GM23338 (cell line): Measurements from ENCODE around the gene APOA1. TPM values are rescaled to one million over a fixed set of nuclear protein-coding genes. Genes with fewer than 3 reads are reported as not detected.

ENCODE experiments used
- ATAC-seq: fragments of 200-7000 bp; cut with Tn5 transposase; 3 replicates; pipeline ENCODE4 v1.9.1; 2020
- DNase-seq: peaks from one replicate; pipeline ENCODE4 v3.0.0-alpha.2; 2015; ENCODE audit warnings: low spot score
- H2AFZ ChIP-seq: fragments of 200-600 bp; sonication (generic); 2 replicates; pipeline ENCODE4 v1.8.0; 2016; ENCODE audit warnings: antibody characterized with exemption, mild to moderate bottlenecking, moderate library complexity
- H3F3A ChIP-seq: fragments of 200-600 bp; sonication (generic); replicated peaks from 2 replicates; pipeline ENCODE4 v1.8.0; 2017; ENCODE audit warnings: antibody characterized with exemption, mixed run types, low read depth
- H3K27ac ChIP-seq: fragments of 200-600 bp; sonication (generic); 2 replicates; pipeline ENCODE4 v1.6.1; 2016; ENCODE audit warnings: low read depth
- H3K27me3 ChIP-seq: fragments of 200-600 bp; sonication (generic); 2 replicates; pipeline ENCODE4 v1.8.0; 2016; ENCODE audit warnings: mild to moderate bottlenecking, mixed run types, moderate library complexity; ENCODE audit not compliant: insufficient read depth
- H3K36me3 ChIP-seq: fragments of 200-600 bp; sonication (generic); 2 replicates; pipeline ENCODE4 v1.8.0; 2016; ENCODE audit warnings: mild to moderate bottlenecking; ENCODE audit not compliant: insufficient read depth
- H3K4me1 ChIP-seq: fragments of 200-600 bp; sonication (generic); 2 replicates; pipeline ENCODE4 v1.8.0; 2016; ENCODE audit warnings: mild to moderate bottlenecking, moderate library complexity; ENCODE audit not compliant: insufficient read depth
- H3K4me2 ChIP-seq: fragments of 200-600 bp; sonication (generic); 2 replicates; pipeline ENCODE4 v1.7.1; 2017; ENCODE audit warnings: mixed run types
- H3K4me3 ChIP-seq: fragments of 200-600 bp; sonication (generic); 2 replicates; pipeline ENCODE4 v1.6.1; 2016; ENCODE audit warnings: mixed run types
- H3K79me2 ChIP-seq: fragments of 200-600 bp; sonication (generic); replicated peaks from 2 replicates; pipeline ENCODE4 v1.8.0; 2017; ENCODE audit warnings: mild to moderate bottlenecking; ENCODE audit not compliant: insufficient read depth
- H3K9me2 ChIP-seq: fragments of 200-600 bp; sonication (generic); 2 replicates; pipeline ENCODE4 v1.8.0; 2017; ENCODE audit not compliant: insufficient read depth
- H4K20me1 ChIP-seq: fragments of 200-600 bp; sonication (generic); replicated peaks from 2 replicates; pipeline ENCODE4 v1.8.0; 2017; ENCODE audit warnings: mild to moderate bottlenecking; ENCODE audit not compliant: insufficient read depth
- H3K27ac Mint-ChIP-seq: 2 replicates; pipeline ENCODE4 v1.8.0; 2020; ENCODE audit warnings: inconsistent platforms, mild to moderate bottlenecking, moderate library complexity, mixed read lengths
- H3K27me3 Mint-ChIP-seq: 3 replicates; pipeline ENCODE4 v1.8.0; 2022; ENCODE audit warnings: low read depth, mild to moderate bottlenecking, moderate library complexity, mixed read lengths, inconsistent platforms; ENCODE audit not compliant: insufficient read depth, poor library complexity
- H3K36me3 Mint-ChIP-seq: 3 replicates; pipeline ENCODE4 v1.8.0; 2021; ENCODE audit warnings: low read depth, mild to moderate bottlenecking, inconsistent platforms, moderate library complexity, mixed read lengths
- H3K4me1 Mint-ChIP-seq: 3 replicates; pipeline ENCODE4 v1.8.0; 2020; ENCODE audit warnings: mild to moderate bottlenecking, inconsistent platforms, mixed read lengths
- H3K4me3 Mint-ChIP-seq: 3 replicates; pipeline ENCODE4 v1.8.0; 2021; ENCODE audit warnings: moderate library complexity, mild to moderate bottlenecking, inconsistent platforms, mixed read lengths
- H3K9me3 Mint-ChIP-seq: 3 replicates; pipeline ENCODE4 v1.8.0; 2020; ENCODE audit warnings: moderate library complexity, mild to moderate bottlenecking, inconsistent platforms, mixed read lengths
- CREB1 ChIP-seq: fragments of 250-450 bp; sonication (Bioruptor Pico); IDR thresholded peaks from 2 replicates; pipeline ENCODE4 v1.5.0; 2020; ENCODE audit warnings: low read depth, mild to moderate bottlenecking, moderate library complexity
- ETS1 ChIP-seq: IDR thresholded peaks from 2 replicates; pipeline ENCODE4 v1.6.1; 2016; ENCODE audit warnings: antibody characterized with exemption
- EZH2 ChIP-seq: fragments of 200-600 bp; sonication (generic); IDR thresholded peaks from one replicate; pipeline ENCODE4 v1.8.0; 2017; ENCODE audit warnings: antibody characterized with exemption, mild to moderate bottlenecking, low read depth; ENCODE audit not compliant: unreplicated experiment
- EZH2phosphoT487 ChIP-seq: fragments of 200-600 bp; sonication (generic); IDR thresholded peaks from one replicate; pipeline ENCODE4 v1.8.1; 2018; ENCODE audit warnings: antibody characterized with exemption; ENCODE audit not compliant: unreplicated experiment
- NANOG ChIP-seq: IDR thresholded peaks from 2 replicates; pipeline ENCODE4 v1.6.1; 2016; ENCODE audit warnings: antibody characterized with exemption, borderline replicate concordance
- POLR2AphosphoS5 ChIP-seq: IDR thresholded peaks from 2 replicates; pipeline ENCODE4 v1.6.1; 2016; ENCODE audit warnings: antibody characterized with exemption, low read depth
- STAT1 ChIP-seq: IDR thresholded peaks from one replicate; pipeline ENCODE4 v1.6.1; 2016; ENCODE audit warnings: antibody characterized with exemption; ENCODE audit not compliant: unreplicated experiment
- ZNF114 ChIP-seq: fragments of 250-450 bp; sonication (Bioruptor Pico); IDR thresholded peaks from 2 replicates; pipeline ENCODE4 v1.5.0; 2020; ENCODE audit warnings: mild to moderate bottlenecking, moderate library complexity
- ZNF331 ChIP-seq: fragments of 250-450 bp; sonication (Bioruptor Pico); IDR thresholded peaks from 2 replicates; pipeline ENCODE4 v1.5.0; 2020; ENCODE audit warnings: low read depth, mild to moderate bottlenecking, moderate library complexity
- polyA plus RNA-seq: library from polyadenylated mRNA; unstranded; fragments of >200 nt; fragmentation: Nextera tagmentation; extraction: Ambion mirVana; gene quantifications from 2 replicates; pipeline ENCODE4 v1.2.1, GENCODE V29; 2016
- total RNA-seq: library from RNA; depleted of rRNA; stranded (reverse); fragments of >200 nt; shearing (Covaris generic); gene quantifications from 2 replicates; pipeline ENCODE4 v1.2.3, GENCODE V29; 2014
- TF ChIP-seq, protein P1 (sequence below): fragments of 250-450 bp; sonication (Bioruptor Pico); IDR thresholded peaks from 2 replicates; pipeline ENCODE4 v1.5.0; 2020; ENCODE audit warnings: mild to moderate bottlenecking, moderate library complexity
- TF ChIP-seq, protein P2 (sequence below): IDR thresholded peaks from one replicate; pipeline ENCODE4 v1.6.1; 2018; ENCODE audit warnings: antibody characterized with exemption; ENCODE audit not compliant: unreplicated experiment

Gene APOA1
- total and polyA plus RNA-seq, 2 experiments from 2014 or later, result 0.60 TPM; not detected in 1

- H3K9me2 ChIP-seq, result no peaks in the 10 kb centered on the region
- no peaks in the 10 kb centered on the region for H3K27me3 ChIP-seq
- no peak for TF ChIP-seq ETS1
- no peak for TF ChIP-seq EZH2phosphoT487
- TF ChIP-seq, protein P1, sequence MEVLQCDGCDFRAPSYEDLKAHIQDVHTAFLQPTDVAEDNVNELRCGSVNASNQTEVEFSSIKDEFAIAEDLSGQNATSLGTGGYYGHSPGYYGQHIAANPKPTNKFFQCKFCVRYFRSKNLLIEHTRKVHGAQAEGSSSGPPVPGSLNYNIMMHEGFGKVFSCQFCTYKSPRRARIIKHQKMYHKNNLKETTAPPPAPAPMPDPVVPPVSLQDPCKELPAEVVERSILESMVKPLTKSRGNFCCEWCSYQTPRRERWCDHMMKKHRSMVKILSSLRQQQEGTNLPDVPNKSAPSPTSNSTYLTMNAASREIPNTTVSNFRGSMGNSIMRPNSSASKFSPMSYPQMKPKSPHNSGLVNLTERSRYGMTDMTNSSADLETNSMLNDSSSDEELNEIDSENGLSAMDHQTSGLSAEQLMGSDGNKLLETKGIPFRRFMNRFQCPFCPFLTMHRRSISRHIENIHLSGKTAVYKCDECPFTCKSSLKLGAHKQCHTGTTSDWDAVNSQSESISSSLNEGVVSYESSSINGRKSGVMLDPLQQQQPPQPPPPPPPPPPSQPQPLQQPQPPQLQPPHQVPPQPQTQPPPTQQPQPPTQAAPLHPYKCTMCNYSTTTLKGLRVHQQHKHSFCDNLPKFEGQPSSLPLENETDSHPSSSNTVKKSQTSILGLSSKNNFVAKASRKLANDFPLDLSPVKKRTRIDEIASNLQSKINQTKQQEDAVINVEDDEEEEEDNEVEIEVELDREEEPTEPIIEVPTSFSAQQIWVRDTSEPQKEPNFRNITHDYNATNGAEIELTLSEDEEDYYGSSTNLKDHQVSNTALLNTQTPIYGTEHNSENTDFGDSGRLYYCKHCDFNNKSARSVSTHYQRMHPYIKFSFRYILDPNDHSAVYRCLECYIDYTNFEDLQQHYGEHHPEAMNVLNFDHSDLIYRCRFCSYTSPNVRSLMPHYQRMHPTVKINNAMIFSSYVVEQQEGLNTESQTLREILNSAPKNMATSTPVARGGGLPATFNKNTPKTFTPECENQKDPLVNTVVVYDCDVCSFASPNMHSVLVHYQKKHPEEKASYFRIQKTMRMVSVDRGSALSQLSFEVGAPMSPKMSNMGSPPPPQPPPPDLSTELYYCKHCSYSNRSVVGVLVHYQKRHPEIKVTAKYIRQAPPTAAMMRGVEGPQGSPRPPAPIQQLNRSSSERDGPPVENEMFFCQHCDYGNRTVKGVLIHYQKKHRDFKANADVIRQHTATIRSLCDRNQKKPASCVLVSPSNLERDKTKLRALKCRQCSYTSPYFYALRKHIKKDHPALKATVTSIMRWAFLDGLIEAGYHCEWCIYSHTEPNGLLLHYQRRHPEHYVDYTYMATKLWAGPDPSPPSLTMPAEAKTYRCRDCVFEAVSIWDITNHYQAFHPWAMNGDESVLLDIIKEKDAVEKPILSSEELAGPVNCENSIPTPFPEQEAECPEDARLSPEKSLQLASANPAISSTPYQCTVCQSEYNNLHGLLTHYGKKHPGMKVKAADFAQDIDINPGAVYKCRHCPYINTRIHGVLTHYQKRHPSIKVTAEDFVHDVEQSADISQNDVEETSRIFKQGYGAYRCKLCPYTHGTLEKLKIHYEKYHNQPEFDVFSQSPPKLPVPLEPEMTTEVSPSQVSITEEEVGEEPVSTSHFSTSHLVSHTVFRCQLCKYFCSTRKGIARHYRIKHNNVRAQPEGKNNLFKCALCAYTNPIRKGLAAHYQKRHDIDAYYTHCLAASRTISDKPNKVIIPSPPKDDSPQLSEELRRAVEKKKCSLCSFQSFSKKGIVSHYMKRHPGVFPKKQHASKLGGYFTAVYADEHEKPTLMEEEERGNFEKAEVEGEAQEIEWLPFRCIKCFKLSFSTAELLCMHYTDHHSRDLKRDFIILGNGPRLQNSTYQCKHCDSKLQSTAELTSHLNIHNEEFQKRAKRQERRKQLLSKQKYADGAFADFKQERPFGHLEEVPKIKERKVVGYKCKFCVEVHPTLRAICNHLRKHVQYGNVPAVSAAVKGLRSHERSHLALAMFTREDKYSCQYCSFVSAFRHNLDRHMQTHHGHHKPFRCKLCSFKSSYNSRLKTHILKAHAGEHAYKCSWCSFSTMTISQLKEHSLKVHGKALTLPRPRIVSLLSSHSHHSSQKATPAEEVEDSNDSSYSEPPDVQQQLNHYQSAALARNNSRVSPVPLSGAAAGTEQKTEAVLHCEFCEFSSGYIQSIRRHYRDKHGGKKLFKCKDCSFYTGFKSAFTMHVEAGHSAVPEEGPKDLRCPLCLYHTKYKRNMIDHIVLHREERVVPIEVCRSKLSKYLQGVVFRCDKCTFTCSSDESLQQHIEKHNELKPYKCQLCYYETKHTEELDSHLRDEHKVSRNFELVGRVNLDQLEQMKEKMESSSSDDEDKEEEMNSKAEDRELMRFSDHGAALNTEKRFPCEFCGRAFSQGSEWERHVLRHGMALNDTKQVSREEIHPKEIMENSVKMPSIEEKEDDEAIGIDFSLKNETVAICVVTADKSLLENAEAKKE (CRISPR knock-in tag), result no peak
- TF ChIP-seq EZH2, result no peak
- TF ChIP-seq, protein P2, sequence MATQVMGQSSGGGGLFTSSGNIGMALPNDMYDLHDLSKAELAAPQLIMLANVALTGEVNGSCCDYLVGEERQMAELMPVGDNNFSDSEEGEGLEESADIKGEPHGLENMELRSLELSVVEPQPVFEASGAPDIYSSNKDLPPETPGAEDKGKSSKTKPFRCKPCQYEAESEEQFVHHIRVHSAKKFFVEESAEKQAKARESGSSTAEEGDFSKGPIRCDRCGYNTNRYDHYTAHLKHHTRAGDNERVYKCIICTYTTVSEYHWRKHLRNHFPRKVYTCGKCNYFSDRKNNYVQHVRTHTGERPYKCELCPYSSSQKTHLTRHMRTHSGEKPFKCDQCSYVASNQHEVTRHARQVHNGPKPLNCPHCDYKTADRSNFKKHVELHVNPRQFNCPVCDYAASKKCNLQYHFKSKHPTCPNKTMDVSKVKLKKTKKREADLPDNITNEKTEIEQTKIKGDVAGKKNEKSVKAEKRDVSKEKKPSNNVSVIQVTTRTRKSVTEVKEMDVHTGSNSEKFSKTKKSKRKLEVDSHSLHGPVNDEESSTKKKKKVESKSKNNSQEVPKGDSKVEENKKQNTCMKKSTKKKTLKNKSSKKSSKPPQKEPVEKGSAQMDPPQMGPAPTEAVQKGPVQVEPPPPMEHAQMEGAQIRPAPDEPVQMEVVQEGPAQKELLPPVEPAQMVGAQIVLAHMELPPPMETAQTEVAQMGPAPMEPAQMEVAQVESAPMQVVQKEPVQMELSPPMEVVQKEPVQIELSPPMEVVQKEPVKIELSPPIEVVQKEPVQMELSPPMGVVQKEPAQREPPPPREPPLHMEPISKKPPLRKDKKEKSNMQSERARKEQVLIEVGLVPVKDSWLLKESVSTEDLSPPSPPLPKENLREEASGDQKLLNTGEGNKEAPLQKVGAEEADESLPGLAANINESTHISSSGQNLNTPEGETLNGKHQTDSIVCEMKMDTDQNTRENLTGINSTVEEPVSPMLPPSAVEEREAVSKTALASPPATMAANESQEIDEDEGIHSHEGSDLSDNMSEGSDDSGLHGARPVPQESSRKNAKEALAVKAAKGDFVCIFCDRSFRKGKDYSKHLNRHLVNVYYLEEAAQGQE, result no peak
- no peak for TF ChIP-seq STAT1
- no peak for TF ChIP-seq NANOG
- TF ChIP-seq CREB1 (CRISPR knock-in tag), result no peak
- TF ChIP-seq ZNF114, result no peak
- no peak for TF ChIP-seq ZNF331 (CRISPR knock-in tag)
- TF ChIP-seq POLR2AphosphoS5, result no peak
- no peak overlapping the region for H3K4me3 Mint-ChIP-seq
- no peaks in the 10 kb centered on the region for H3K79me2 ChIP-seq
- no peaks in the 10 kb centered on the region for H3K4me1 ChIP-seq
- H3K36me3 Mint-ChIP-seq, result no peaks in the 10 kb centered on the region
- no peaks in the 10 kb centered on the region; the same call in 2 of the 3 replicates for H3K4me1 Mint-ChIP-seq
- H3K36me3 ChIP-seq, result no peaks in the 10 kb centered on the region
- H3F3A ChIP-seq, result no peaks in the 10 kb centered on the region
- H3K9me3 Mint-ChIP-seq, result no peaks in the 10 kb centered on the region
- H3K27ac ChIP-seq, result no peak overlapping the region
- no peak overlapping the region for H3K4me3 ChIP-seq
- H2AFZ ChIP-seq, result no peak overlapping the region
- ATAC-seq (no peak), DNase-seq (no peak)
- no peaks in the 10 kb centered on the region for H4K20me1 ChIP-seq
- H3K27ac Mint-ChIP-seq, result no peak overlapping the region
- H3K4me2 ChIP-seq, result no peak overlapping the region
- H3K27me3 Mint-ChIP-seq, result peaks cover 6% of the 10 kb centered on the region
Measured at GRCh38 chr11:116812109-116812508, 25.3 kb downstream of the APOA1 start.
